HG03139 (cell line): Measurements from ENCODE around the gene MUTYH.
"Not testable (repeated sequence)": the region's sequence is repeated elsewhere in the genome, so short reads cannot be mapped to it uniquely, and the experiment has no call there.

ENCODE experiments used
- ATAC-seq: cut with Tn5 transposase; IDR thresholded peaks from one replicate; pipeline ENCODE4 v1.9.1; 2021; ENCODE audit not compliant: unreplicated experiment

Gene MUTYH

DNA sequence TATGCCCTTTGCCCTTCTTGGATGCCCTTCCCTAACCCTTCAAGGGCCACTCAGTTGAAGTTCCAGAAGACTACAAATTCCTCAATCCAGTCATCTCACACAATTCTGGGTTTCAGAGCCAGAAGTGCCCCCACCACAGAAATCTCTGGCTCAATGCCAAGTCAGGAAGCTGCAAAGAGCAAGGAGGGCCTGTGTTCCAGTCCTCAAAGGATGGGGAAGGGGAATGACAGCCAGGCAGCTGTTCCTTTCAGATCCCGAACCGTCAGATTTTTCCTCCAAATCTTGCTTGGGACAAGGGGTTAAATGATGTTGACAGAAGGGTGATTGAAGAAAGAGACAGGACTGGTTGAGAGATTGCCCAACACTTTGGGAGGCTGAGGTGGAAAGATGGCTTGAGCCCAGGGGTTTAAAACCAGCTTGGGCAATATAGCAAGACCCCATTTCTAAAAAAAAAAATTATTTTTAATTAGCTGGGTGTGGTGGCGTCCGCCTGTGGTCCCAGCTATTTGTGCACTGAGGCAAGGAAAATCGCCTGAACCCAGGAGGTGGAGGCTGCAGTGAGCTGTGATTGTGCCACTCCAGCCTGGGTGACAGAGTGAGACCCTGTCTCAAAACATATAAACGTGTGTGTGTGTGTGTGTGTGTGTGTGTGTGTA, 14.3 kb downstream of the MUTYH start:
- no peak for ATAC-seq

DNA sequence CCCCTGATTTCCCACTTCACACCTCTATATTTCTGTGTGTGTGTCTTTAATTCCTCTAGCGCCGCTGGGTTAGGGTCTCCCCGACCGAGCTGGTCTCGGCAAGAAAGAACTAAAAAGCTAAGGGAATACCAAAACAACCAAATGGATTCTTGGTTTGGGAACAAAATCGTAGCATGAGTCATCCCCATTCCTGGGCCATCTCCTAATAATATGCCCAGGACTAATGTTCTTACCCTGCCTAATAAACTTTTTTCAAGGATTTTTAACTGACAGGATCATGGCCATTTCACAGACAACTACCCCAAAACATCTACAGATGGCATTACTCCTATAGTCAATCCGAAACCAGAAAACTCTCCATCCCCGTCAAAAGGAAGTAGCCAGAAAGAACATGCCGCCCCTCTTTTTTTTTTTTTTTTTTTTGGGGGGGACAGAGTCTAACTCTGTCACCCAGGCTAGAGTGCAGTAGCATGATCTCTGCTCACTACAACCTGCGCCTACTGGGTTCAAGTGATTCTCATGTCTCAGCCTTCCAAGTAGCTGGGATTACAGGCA, 17.7 kb downstream of the MUTYH start:
- no peak for ATAC-seq

DNA sequence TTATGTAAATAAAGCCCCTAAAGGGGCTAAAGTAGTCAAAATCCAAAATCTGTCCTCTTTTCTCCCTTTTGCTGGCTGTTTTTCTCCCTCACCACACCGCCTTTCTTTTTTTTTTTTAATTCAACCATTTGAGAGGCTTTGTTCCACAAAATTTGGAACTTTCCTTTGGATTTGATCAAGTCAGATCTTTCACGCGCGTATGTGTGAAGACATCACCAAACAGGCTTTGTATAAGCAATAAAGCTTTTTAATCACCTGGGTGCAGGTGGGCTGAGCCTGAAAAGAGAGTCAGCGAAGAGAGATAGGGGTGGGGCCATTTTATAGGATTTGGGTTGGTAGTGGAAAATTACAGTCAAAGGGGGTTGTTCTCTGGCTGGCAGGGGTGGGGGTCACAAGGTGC, 18.8 kb downstream of the MUTYH start:
- no peak for ATAC-seq

DNA sequence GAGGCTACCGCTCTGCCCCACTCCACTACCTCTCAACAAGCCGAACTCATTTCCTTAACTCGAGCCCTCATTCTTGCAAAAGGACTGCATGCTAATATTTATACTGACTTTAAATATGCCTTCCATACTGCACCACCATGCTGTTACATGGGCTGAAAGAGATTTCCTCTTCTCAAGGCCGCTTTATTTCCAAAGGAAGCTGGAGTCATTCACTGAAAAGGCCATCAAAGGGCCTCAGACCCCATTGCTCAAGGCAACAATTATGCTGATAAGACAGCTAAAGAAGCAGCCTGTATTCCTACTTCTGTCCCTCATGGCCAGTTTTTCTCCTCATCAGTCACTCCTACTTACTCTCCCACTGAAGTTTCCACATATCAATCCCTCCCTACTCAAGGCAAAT, 20.5 kb downstream of the MUTYH start:
- no peak for ATAC-seq

DNA sequence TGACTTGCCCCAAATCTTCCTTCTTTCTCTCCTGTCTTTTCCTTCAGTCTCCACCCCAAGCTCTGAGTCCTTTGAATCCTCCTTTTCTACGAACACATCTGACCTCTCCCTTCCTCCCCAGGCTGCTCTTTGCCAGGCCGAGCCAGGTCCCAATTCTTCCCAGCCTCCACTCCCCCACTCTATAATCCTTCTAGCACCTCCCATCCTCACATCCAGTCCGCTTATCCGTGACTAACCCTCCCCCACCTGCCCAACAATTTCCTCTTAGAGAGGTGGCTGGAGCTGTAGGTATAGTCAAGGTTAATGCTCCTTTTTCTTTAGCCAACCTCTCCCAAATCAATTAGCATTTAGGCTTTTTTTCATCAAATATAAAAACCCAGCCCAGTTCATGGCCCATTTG, 23.1 kb downstream of the MUTYH start:
- ATAC-seq = no peak

DNA sequence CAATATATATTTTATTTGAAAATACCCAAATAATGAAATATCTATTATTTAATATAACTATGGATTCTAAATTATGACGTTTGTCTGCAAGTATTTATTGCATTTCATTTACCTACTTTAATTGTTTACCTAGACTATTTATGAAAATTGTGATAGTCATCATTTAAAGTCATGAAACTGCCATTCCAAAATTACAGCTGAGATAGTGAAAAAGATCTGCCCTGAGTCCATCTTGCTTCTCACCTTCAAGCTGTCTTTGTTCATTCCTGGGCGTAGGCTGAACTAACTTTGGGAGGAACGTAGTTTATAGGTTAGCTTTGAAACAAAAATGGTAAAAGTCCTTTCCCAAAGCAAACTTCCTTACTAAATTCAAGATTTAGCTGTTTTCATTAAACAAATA, 26.0 kb downstream of the MUTYH start:
- no peak for ATAC-seq

DNA sequence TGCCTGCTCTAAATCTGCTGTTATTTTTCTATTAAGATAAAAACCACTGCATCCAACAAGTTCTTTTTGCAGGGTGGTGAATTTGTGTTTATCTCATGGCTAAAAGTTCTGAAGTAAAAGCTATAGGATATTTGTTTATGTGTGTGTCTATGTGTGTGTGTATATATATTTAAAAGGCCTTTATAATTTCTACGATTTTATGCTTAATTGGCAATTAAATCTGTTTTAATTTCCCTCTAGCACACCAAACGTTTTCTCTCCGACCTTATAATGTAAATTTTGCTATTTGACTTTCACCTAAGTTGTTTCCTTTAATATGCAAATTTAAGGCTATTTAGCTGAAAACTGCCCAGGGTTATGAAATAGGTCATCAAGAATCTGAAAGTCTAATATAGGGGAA, 33.3 kb downstream of the MUTYH start:
- ATAC-seq = no peak

DNA sequence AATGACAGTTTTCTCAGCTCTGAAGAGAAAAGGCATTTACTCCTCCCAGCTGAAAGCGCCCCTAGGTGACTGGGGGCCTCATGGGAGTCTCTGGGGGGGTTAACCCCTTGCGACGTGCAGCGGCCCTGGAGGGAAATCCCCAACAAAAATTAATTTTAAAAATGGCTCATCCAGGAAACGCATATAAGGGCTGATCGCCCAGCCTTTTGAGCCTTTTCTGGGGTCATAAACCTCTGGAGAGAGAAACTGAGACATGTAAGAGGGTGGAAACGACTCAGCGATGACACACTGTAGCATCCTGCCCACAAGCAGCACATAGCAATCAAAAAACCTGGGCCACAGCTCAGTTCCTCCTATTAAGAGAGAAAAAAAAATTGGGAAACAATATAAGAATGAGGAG, 33.9 kb downstream of the MUTYH start:
- no peak for ATAC-seq

- ATAC-seq = no peak
Observed at GRCh38 chr1:45305231-45305630, 35.0 kb downstream of the MUTYH start.

- no peak for ATAC-seq
Observed at GRCh38 chr1:45304311-45305081, 35.7 kb downstream of the MUTYH start.

- ATAC-seq = peak; percentile 62
Observed at GRCh38 chr1:45303520-45304310, 36.5 kb downstream of the MUTYH start.

DNA sequence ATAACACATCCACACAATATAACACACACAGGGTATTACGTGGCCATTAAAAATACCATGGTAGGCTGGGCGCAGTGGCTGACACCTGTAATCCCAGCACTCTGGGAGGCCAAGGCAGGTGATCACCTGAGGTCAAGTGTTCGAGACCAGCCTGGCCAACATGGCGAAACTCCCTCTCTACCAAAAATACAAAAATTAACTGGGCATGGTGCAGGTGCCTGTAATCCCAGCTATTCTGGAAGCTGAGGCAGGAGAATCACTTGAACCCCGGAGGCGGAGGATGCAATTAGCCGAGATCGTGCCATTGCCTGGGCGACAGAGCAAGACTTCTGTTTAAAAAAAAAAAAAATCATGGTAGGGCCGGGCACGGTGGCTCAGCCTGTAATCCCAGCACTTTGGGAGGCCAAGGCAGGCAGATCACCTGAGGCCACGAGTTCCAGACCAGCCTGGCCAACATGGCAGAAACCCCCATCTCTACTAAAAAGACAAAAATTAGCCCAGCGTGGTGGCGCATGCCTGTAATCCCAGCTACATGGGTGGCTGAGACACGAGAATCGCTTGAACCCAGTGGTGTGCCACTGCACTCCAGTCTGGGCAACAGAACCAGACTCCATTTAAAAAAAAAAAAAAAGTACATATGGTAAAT, 37.6 kb downstream of the MUTYH start:
- no peak for ATAC-seq

- ATAC-seq = no peak
Observed at GRCh38 chr1:45300669-45300997, 39.6 kb downstream of the MUTYH start.

GRCh38 chr1:45299981-45300668, 40.1 kb downstream of the MUTYH start:
- no peak for ATAC-seq

DNA sequence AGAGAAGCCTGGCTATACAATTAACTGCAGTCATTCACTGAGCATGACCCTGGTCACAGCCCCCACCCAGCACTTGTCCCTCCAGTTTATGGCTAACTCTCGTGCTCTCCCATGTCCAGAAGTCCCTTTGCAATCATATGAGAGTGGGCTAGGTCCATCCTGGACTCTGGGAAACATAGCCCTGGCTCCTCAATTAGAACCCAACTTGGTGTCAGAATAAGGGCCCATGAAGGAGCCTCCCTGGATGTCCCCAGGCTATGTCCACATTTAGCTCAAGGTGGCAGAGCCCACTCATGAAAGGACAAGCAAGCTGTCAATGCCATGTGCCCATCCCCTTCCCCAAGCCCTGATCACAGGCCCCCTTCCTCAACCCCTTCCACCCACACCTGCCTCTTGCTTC, 40.9 kb downstream of the MUTYH start:
- ATAC-seq = no peak

- ATAC-seq = no peak
Observed at GRCh38 chr1:45297666-45298356, 42.4 kb downstream of the MUTYH start.

DNA sequence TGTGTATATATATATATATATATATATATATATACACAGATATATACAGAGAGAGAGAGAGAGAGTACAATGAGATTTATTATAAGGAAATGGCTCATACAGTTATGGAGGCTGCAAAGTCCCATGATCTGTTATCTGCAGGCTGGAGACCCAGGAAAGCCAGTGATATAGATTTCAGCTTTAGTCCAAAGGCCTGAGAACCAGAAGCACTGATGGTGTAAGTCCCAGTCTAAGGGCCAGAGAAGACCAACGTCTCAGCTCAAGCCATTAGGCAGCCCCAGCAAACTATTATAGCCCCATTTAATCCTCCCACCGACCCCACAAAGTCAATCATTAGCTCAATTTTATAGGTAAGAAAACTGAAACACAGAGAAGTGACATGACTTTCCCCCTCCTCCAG, 48.5 kb downstream of the MUTYH start:
- no peak for ATAC-seq

GRCh38 chr1:45291002-45291401, 49.2 kb downstream of the MUTYH start:
- not testable (repeated sequence) for ATAC-seq

GRCh38 chr1:45286521-45286920, 53.7 kb downstream of the MUTYH start:
- ATAC-seq = not testable (repeated sequence)

DNA sequence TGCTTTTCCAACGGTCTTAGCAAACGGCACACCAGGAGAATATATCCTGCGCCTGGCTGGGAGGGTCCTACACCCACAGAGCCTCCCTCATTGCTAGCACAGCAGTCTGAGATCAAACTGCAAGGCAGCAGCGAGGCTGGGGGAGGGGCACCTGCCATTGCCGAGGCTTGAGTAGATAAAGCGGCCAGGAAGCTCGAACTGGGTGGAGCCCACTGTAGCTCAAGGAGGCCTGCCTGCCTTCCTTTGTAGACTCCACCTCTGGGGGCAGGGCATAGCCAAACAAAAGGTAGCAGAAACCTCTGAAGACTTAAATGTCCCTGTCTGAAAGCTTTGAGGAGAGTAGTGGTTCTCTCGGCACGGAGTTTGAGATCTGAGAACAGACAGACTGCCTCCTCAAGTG, 55.4 kb downstream of the MUTYH start:
- not testable (repeated sequence) for ATAC-seq
